ENCODE measurements around the gene ZDHHC7. TPM values are rescaled to one million over a fixed set of nuclear protein-coding genes. Genes with fewer than 3 reads are reported as not detected.
"Not testable (repeated sequence)": the region's sequence is repeated elsewhere in the genome, so short reads cannot be mapped to it uniquely, and the experiment has no call there.

Gene ZDHHC7
- total RNA-seq, 2 experiments from 2014 or later, result 24.6 to 25.1 TPM

- Mint-ChIP-seq H3K36me3 (ENCODE audit: low read depth) (no peaks in the 10 kb centered on the region), H3K9me3 (no peaks in the 10 kb centered on the region), H3K27ac (no peak overlapping the region), H3K27me3 (peaks cover 3% of the 10 kb centered on the region), H3K4me1 (no peaks in the 10 kb centered on the region), H3K4me3 (no peak overlapping the region)
- ChIA-PET POLR2A (no interaction called here), CTCF (interaction anchor here (0.7 to 1.1 kb wide), 2 partner anchors 11 to 17 kb away, joined by 4 read pairs; no protein-coding TSS in a partner anchor)
- DNase-seq, result no peak
Measured at GRCh38 chr16:84942786-84943185, 68.5 kb downstream of the ZDHHC7 start.

- CTCF ChIA-PET, result no interaction called here
- Mint-ChIP-seq H3K27me3 (peaks cover 3% of the 10 kb centered on the region), H3K4me1 (no peaks in the 10 kb centered on the region), H3K4me3 (no peak overlapping the region), H3K9me3 (no peaks in the 10 kb centered on the region), H3K36me3 (ENCODE audit: low read depth) (no peaks in the 10 kb centered on the region), H3K27ac (no peak overlapping the region)
- POLR2A ChIA-PET, result no interaction called here
- no peak for DNase-seq
Measured at GRCh38 chr16:84941921-84942320, 69.4 kb downstream of the ZDHHC7 start.

GRCh38 chr16:84940670-84941551 lies 70.4 kb downstream of the ZDHHC7 start:
- Mint-ChIP-seq H3K36me3 (ENCODE audit: low read depth) (no peaks in the 10 kb centered on the region), H3K9me3 (no peaks in the 10 kb centered on the region), H3K4me1 (no peaks in the 10 kb centered on the region), H3K27me3 (peaks cover 3% of the 10 kb centered on the region), H3K27ac (no peak overlapping the region), H3K4me3 (no peak overlapping the region)
- no peak for DNase-seq
- ChIA-PET CTCF (no interaction called here), POLR2A (no interaction called here)

- H3K36me3 Mint-ChIP-seq (ENCODE audit: low read depth); H3K27me3 Mint-ChIP-seq; CTCF ChIA-PET; H3K4me1 Mint-ChIP-seq; DNase-seq; POLR2A ChIA-PET; H3K4me3 Mint-ChIP-seq; H3K9me3 Mint-ChIP-seq; H3K27ac Mint-ChIP-seq: not testable (repeated sequence)
Measured at GRCh38 chr16:84938616-84939015, 72.7 kb downstream of the ZDHHC7 start.

- H3K4me3 Mint-ChIP-seq, result no peak overlapping the region
- H3K27ac Mint-ChIP-seq, result no peak overlapping the region
- H3K36me3 Mint-ChIP-seq (ENCODE audit: low read depth), result no peaks in the 10 kb centered on the region
- CTCF ChIA-PET, result no interaction called here
- H3K9me3 Mint-ChIP-seq, result no peaks in the 10 kb centered on the region
- POLR2A ChIA-PET, result no interaction called here
- no peaks in the 10 kb centered on the region for H3K4me1 Mint-ChIP-seq
- DNase-seq, result no peak
- H3K27me3 Mint-ChIP-seq, result no peaks in the 10 kb centered on the region
Measured at GRCh38 chr16:84937196-84938005, 73.9 kb downstream of the ZDHHC7 start.

- Mint-ChIP-seq H3K27me3 (no peaks in the 10 kb centered on the region), H3K4me3 (no peak overlapping the region), H3K27ac (no peak overlapping the region), H3K9me3 (no peaks in the 10 kb centered on the region), H3K4me1 (no peaks in the 10 kb centered on the region), H3K36me3 (ENCODE audit: low read depth) (no peaks in the 10 kb centered on the region)
- POLR2A ChIA-PET, result no interaction called here
- CTCF ChIA-PET, result interaction anchor here (0.7 to 1.9 kb wide), 2 partner anchors 18 to 173 kb away, joined by 3 to 5 read pairs; no protein-coding TSS in a partner anchor
- no peak for DNase-seq
Measured at GRCh38 chr16:84933774-84934631, 77.3 kb downstream of the ZDHHC7 start.

- no peaks in the 10 kb centered on the region for H3K4me1 Mint-ChIP-seq
- no peaks in the 10 kb centered on the region for H3K36me3 Mint-ChIP-seq (ENCODE audit: low read depth)
- CTCF ChIA-PET, result interaction anchor here (0.6 to 1.3 kb wide), 2 partner anchors 10 to 20 kb away, joined by 4 read pairs; no protein-coding TSS in a partner anchor
- no peak overlapping the region for H3K27ac Mint-ChIP-seq
- no peaks in the 10 kb centered on the region for H3K9me3 Mint-ChIP-seq
- POLR2A ChIA-PET, result no interaction called here
- H3K27me3 Mint-ChIP-seq, result no peaks in the 10 kb centered on the region
- H3K4me3 Mint-ChIP-seq, result no peak overlapping the region
- DNase-seq, result no peak
Measured at GRCh38 chr16:84932681-84933080, 78.7 kb downstream of the ZDHHC7 start.

- Mint-ChIP-seq H3K36me3 (ENCODE audit: low read depth) (no peaks in the 10 kb centered on the region), H3K27ac (no peak overlapping the region), H3K4me1 (no peaks in the 10 kb centered on the region), H3K27me3 (no peaks in the 10 kb centered on the region), H3K4me3 (no peak overlapping the region), H3K9me3 (no peaks in the 10 kb centered on the region)
- POLR2A ChIA-PET, result no interaction called here
- DNase-seq, result no peak
- CTCF ChIA-PET, result interaction anchor here (0.8 to 1.3 kb wide), 3 partner anchors 20 to 177 kb away, joined by 3 to 4 read pairs (median 4); no protein-coding TSS in a partner anchor
Measured at GRCh38 chr16:84931506-84931905, 79.8 kb downstream of the ZDHHC7 start.

- Mint-ChIP-seq H3K4me3 (no peak overlapping the region), H3K27me3 (no peaks in the 10 kb centered on the region), H3K36me3 (ENCODE audit: low read depth) (no peaks in the 10 kb centered on the region), H3K27ac (no peak overlapping the region), H3K4me1 (no peaks in the 10 kb centered on the region), H3K9me3 (no peaks in the 10 kb centered on the region)
- DNase-seq, result no peak
- POLR2A ChIA-PET, result no interaction called here
- CTCF ChIA-PET, result interaction anchor here (0.9 kb wide), 1 partner anchor 20 kb away, joined by 4 read pairs; no protein-coding TSS in a partner anchor
Measured at GRCh38 chr16:84931107-84931494, 80.2 kb downstream of the ZDHHC7 start.

GRCh38 chr16:84930298-84931106 lies 80.8 kb downstream of the ZDHHC7 start:
- ChIA-PET CTCF (no interaction called here), POLR2A (no interaction called here)
- Mint-ChIP-seq H3K27me3 (no peaks in the 10 kb centered on the region), H3K4me1 (no peaks in the 10 kb centered on the region), H3K4me3 (no peak overlapping the region), H3K27ac (no peak overlapping the region), H3K36me3 (ENCODE audit: low read depth) (no peaks in the 10 kb centered on the region), H3K9me3 (no peaks in the 10 kb centered on the region)
- DNase-seq, result no peak

GRCh38 chr16:84929421-84930297 lies 81.7 kb downstream of the ZDHHC7 start:
- H3K27ac Mint-ChIP-seq, result no peak overlapping the region

More at GRCh38 chr16:84929421-84930297, 81.7 kb downstream of the ZDHHC7 start:
- ChIA-PET CTCF (no interaction called here), POLR2A (no interaction called here)
- no peak for DNase-seq
- Mint-ChIP-seq H3K4me3 (no peak overlapping the region), H3K27me3 (no peaks in the 10 kb centered on the region), H3K36me3 (ENCODE audit: low read depth) (no peaks in the 10 kb centered on the region), H3K9me3 (no peaks in the 10 kb centered on the region), H3K4me1 (no peaks in the 10 kb centered on the region)
